ENCODE measurements around the gene TECPR1.

The TECPR1 gene

DNA sequence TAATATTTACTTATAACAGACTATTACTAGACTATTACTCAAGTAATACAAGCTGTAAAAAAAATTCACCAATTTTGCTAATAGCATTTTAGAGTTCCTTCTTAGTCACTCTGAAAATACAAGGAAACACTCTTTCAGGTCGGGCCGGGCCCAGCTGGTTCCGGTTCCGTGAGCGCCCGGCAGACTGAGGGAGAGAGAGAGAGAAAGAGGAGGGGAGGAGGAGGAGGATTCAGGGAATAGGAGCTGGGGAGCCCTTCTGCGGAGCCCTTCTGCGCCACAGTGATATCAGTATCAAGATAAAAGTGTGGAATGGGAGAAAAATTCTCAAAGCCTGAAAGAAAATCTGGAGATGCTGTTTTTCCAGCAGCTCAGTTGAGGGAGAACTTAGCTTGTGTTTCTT, 71.3 kb downstream of the TECPR1 start:
- Histone ChIP-seq H3K79me1 (ENCODE audit: low read depth, low read length) (peaks cover 3% of the 10 kb centered on the region), H4K91ac (ENCODE audit: low read depth, low read length, poor library complexity) (no peak overlapping the region), H3K27ac (replicated peaks; ENCODE audit: low read length) (no peak overlapping the region), H2AFZ (ENCODE audit: low read length) (no peak overlapping the region), H2BK5ac (ENCODE audit: low read length) (no peak overlapping the region), H2BK120ac (ENCODE audit: low read depth, low read length) (no peak overlapping the region), H3K23ac (ENCODE audit: low read depth, low read length, poor library complexity) (no peak overlapping the region), H3K18ac (ENCODE audit: low read length) (no peak overlapping the region), H3K4ac (ENCODE audit: low read length) (no peak overlapping the region), H3K36me3 (replicated peaks in 1 of 2; ENCODE audit: control insufficient read depth in 2 of 2, insufficient read depth in 2 of 2, low read length in 2 of 2) (peaks cover 7 to 38% of the 10 kb centered on the region in 2 donors), H2AK5ac (ENCODE audit: low read depth, low read length) (no peak overlapping the region), H2BK12ac (ENCODE audit: low read length) (no peak overlapping the region), H4K8ac (ENCODE audit: low read depth, low read length) (no peak overlapping the region), H3K4me2 (ENCODE audit: insufficient read depth, low read length, poor library complexity, severe bottlenecking) (no peak overlapping the region), H3K4me1 (ENCODE audit: control insufficient read depth in 2 of 2, insufficient read depth in 1 of 2, low read depth in 1 of 2, low read length in 2 of 2) (no peaks in the 10 kb centered on the region), H3K4me3 (ENCODE audit: low read length in 2 of 2) (no peak overlapping the region), H3K14ac (ENCODE audit: low read length) (no peak overlapping the region), H3K9me3 (replicated peaks in 1 of 2; ENCODE audit: control insufficient read depth in 2 of 2, insufficient read depth in 1 of 2, low read depth in 1 of 2, low read length in 2 of 2) (peaks cover 0 to 3% of the 10 kb centered on the region in 2 donors), H3K9ac (ENCODE audit: low read depth, low read length, poor library complexity) (no peak overlapping the region), H2BK15ac (ENCODE audit: low read length) (no peak overlapping the region), H3K27me3 (ENCODE audit: control insufficient read depth in 3 of 3, insufficient read depth in 3 of 3, low read depth in 1 of 3, low read length in 3 of 3) (no peaks in the 10 kb centered on the region)
- DNase-seq (ENCODE audit: low spot score), result no peak
- WGBS, 2 donors (ENCODE audit: extremely low coverage in 2 of 2, insufficient read length in 2 of 2, insufficient replicate concordance in 1 of 2), result no CpG with 5 or more reads among the region's 8 CpGs

DNA sequence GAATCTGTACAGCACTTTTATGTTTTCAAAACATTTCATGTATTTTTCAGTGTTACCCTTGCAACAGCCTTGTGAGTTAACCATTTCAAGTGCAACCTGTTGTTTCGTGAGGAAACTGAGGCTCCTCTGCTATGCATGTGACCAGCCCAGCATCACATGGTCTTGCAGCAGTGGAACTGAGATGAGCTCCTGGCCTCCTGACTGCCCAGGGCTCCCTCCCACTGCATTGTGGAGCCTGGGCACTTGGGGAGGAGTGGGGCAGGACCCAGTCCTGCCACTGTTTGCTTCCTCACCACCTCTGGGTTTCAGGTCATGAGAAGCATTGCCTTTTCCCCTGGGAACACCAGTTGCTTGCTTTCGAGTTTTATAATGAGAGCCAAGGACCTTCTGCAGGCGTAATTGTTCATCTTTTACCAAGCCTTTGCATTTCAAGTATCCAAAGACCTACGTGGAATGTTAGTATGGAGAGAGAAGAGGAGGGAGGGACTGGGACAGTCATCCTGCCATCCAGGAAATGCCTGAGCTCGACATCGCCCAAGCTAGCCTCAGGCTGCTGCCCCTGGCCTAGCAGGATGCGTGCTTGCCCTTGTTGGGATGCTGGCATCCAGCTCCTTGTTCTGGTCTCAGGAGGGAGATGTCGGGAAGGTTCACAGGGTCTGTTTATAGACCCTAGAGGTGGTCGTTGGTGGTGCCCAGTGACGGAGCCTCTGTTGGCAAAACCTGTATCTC, 73.1 kb downstream of the TECPR1 start:
- Histone ChIP-seq H3K4me3 (ENCODE audit: low read length in 2 of 2) (peak overlapping the region in 1 of 2 donors; percentile 70), H3K4me1 (ENCODE audit: control insufficient read depth in 2 of 2, insufficient read depth in 1 of 2, low read depth in 1 of 2, low read length in 2 of 2) (no peaks in the 10 kb centered on the region), H3K79me1 (ENCODE audit: low read depth, low read length) (peaks cover 3% of the 10 kb centered on the region), H3K4ac (ENCODE audit: low read length) (no peak overlapping the region), H3K27me3 (ENCODE audit: control insufficient read depth in 3 of 3, insufficient read depth in 3 of 3, low read depth in 1 of 3, low read length in 3 of 3) (no peaks in the 10 kb centered on the region), H2BK15ac (ENCODE audit: low read length) (no peak overlapping the region), H3K9ac (ENCODE audit: low read depth, low read length, poor library complexity) (peak overlapping the region; percentile 71), H3K23ac (ENCODE audit: low read depth, low read length, poor library complexity) (peak overlapping the region; percentile 52), H2AK5ac (ENCODE audit: low read depth, low read length) (no peak overlapping the region), H2BK5ac (ENCODE audit: low read length) (no peak overlapping the region), H2AFZ (ENCODE audit: low read length) (no peak overlapping the region), H3K18ac (ENCODE audit: low read length) (no peak overlapping the region), H3K36me3 (replicated peaks in 1 of 2; ENCODE audit: control insufficient read depth in 2 of 2, insufficient read depth in 2 of 2, low read length in 2 of 2) (peaks cover 10 to 51% of the 10 kb centered on the region in 2 donors), H3K14ac (ENCODE audit: low read length) (no peak overlapping the region), H2BK12ac (ENCODE audit: low read length) (no peak overlapping the region), H3K27ac (replicated peaks; ENCODE audit: low read length) (no peak overlapping the region), H3K4me2 (ENCODE audit: insufficient read depth, low read length, poor library complexity, severe bottlenecking) (no peak overlapping the region), H4K91ac (ENCODE audit: low read depth, low read length, poor library complexity) (no peak overlapping the region), H2BK120ac (ENCODE audit: low read depth, low read length) (no peak overlapping the region), H4K8ac (ENCODE audit: low read depth, low read length) (peak overlapping the region; percentile 23), H3K9me3 (replicated peaks in 1 of 2; ENCODE audit: control insufficient read depth in 2 of 2, insufficient read depth in 1 of 2, low read depth in 1 of 2, low read length in 2 of 2) (peaks cover 2 to 3% of the 10 kb centered on the region in 2 donors)
- DNase-seq (ENCODE audit: low spot score), result no peak
- no CpG with 5 or more reads among the region's 10 CpGs for WGBS, 2 donors (ENCODE audit: extremely low coverage in 2 of 2, insufficient read length in 2 of 2, insufficient replicate concordance in 1 of 2)

- H3K4me3 ChIP-seq (ENCODE audit: low read length in 2 of 2), result no peak overlapping the region
- no peaks in the 10 kb centered on the region for H3K4me1 ChIP-seq (ENCODE audit: control insufficient read depth in 2 of 2, insufficient read depth in 1 of 2, low read depth in 1 of 2, low read length in 2 of 2)
- H2AK5ac ChIP-seq (ENCODE audit: low read depth, low read length), result no peak overlapping the region
- H2BK12ac ChIP-seq (ENCODE audit: low read length), result no peak overlapping the region
- no peak overlapping the region for H3K9ac ChIP-seq (ENCODE audit: low read depth, low read length, poor library complexity)
- H3K23ac ChIP-seq (ENCODE audit: low read depth, low read length, poor library complexity), result peak overlapping the region; percentile 12
- H2AFZ ChIP-seq (ENCODE audit: low read length), result no peak overlapping the region
- peaks cover 10 to 52% of the 10 kb centered on the region in 2 donors for H3K36me3 ChIP-seq (replicated peaks in 1 of 2; ENCODE audit: control insufficient read depth in 2 of 2, insufficient read depth in 2 of 2, low read length in 2 of 2)
- H3K79me1 ChIP-seq (ENCODE audit: low read depth, low read length), result peaks cover 3% of the 10 kb centered on the region
- no peak overlapping the region for H4K91ac ChIP-seq (ENCODE audit: low read depth, low read length, poor library complexity)
- no peak overlapping the region for H3K4ac ChIP-seq (ENCODE audit: low read length)
- H4K8ac ChIP-seq (ENCODE audit: low read depth, low read length), result no peak overlapping the region
- no peaks in the 10 kb centered on the region for H3K27me3 ChIP-seq (ENCODE audit: control insufficient read depth in 3 of 3, insufficient read depth in 3 of 3, low read depth in 1 of 3, low read length in 3 of 3)
- no peak overlapping the region for H3K18ac ChIP-seq (ENCODE audit: low read length)
- H3K9me3 ChIP-seq (replicated peaks in 1 of 2; ENCODE audit: control insufficient read depth in 2 of 2, insufficient read depth in 1 of 2, low read depth in 1 of 2, low read length in 2 of 2), result peaks cover 0 to 2% of the 10 kb centered on the region in 2 donors
- no peak overlapping the region for H3K27ac ChIP-seq (replicated peaks; ENCODE audit: low read length)
- DNase-seq (ENCODE audit: low spot score), result no peak
- whole genome bisulfite sequencing, 2 donors (ENCODE audit: extremely low coverage in 2 of 2, insufficient read length in 2 of 2, insufficient replicate concordance in 1 of 2), result no CpG with 5 or more reads among the region's 16 CpGs
- H2BK120ac ChIP-seq (ENCODE audit: low read depth, low read length), result no peak overlapping the region
- H2BK5ac ChIP-seq (ENCODE audit: low read length), result no peak overlapping the region
- no peak overlapping the region for H3K14ac ChIP-seq (ENCODE audit: low read length)
- H2BK15ac ChIP-seq (ENCODE audit: low read length), result no peak overlapping the region
- H3K4me2 ChIP-seq (ENCODE audit: insufficient read depth, low read length, poor library complexity, severe bottlenecking), result no peak overlapping the region
These were observed 73.7 kb downstream of the TECPR1 start for GRCh38 chr7:98178321-98178720.

- H4K8ac ChIP-seq (ENCODE audit: low read depth, low read length), result no peak overlapping the region
- no peak overlapping the region for H2AK5ac ChIP-seq (ENCODE audit: low read depth, low read length)
- H3K27ac ChIP-seq (replicated peaks; ENCODE audit: low read length), result no peak overlapping the region
- no peak overlapping the region for H4K91ac ChIP-seq (ENCODE audit: low read depth, low read length, poor library complexity)
- no peak for DNase-seq (ENCODE audit: low spot score)
- no peak overlapping the region for H3K18ac ChIP-seq (ENCODE audit: low read length)
- H3K4ac ChIP-seq (ENCODE audit: low read length), result no peak overlapping the region
- H3K23ac ChIP-seq (ENCODE audit: low read depth, low read length, poor library complexity), result no peak overlapping the region
- no peaks in the 10 kb centered on the region for H3K4me1 ChIP-seq (ENCODE audit: control insufficient read depth in 2 of 2, insufficient read depth in 1 of 2, low read depth in 1 of 2, low read length in 2 of 2)
- H3K79me1 ChIP-seq (ENCODE audit: low read depth, low read length), result peaks cover 3% of the 10 kb centered on the region
- H3K4me3 ChIP-seq (ENCODE audit: low read length in 2 of 2), result no peak overlapping the region
- no CpG with 5 or more reads among the region's 6 CpGs for WGBS, 2 donors (ENCODE audit: extremely low coverage in 2 of 2, insufficient read length in 2 of 2, insufficient replicate concordance in 1 of 2)
- H2BK5ac ChIP-seq (ENCODE audit: low read length), result no peak overlapping the region
- no peak overlapping the region for H2AFZ ChIP-seq (ENCODE audit: low read length)
- no peak overlapping the region for H2BK15ac ChIP-seq (ENCODE audit: low read length)
- no peak overlapping the region for H3K4me2 ChIP-seq (ENCODE audit: insufficient read depth, low read length, poor library complexity, severe bottlenecking)
- no peaks in the 10 kb centered on the region for H3K27me3 ChIP-seq (ENCODE audit: control insufficient read depth in 3 of 3, insufficient read depth in 3 of 3, low read depth in 1 of 3, low read length in 3 of 3)
- peaks cover 0 to 2% of the 10 kb centered on the region in 2 donors for H3K9me3 ChIP-seq (replicated peaks in 1 of 2; ENCODE audit: control insufficient read depth in 2 of 2, insufficient read depth in 1 of 2, low read depth in 1 of 2, low read length in 2 of 2)
- no peak overlapping the region for H3K9ac ChIP-seq (ENCODE audit: low read depth, low read length, poor library complexity)
- peaks cover 10 to 59% of the 10 kb centered on the region in 2 donors for H3K36me3 ChIP-seq (replicated peaks in 1 of 2; ENCODE audit: control insufficient read depth in 2 of 2, insufficient read depth in 2 of 2, low read length in 2 of 2)
- no peak overlapping the region for H3K14ac ChIP-seq (ENCODE audit: low read length)
- no peak overlapping the region for H2BK120ac ChIP-seq (ENCODE audit: low read depth, low read length)
- H2BK12ac ChIP-seq (ENCODE audit: low read length), result no peak overlapping the region
These were observed 74.5 kb downstream of the TECPR1 start for GRCh38 chr7:98177553-98177952.

Measured in neuronal stem cell (in vitro differentiated cells).